MCF 10A (cell line): ENCODE data around the gene XBP1. TPM values are rescaled to one million over a fixed set of nuclear protein-coding genes. Genes with fewer than 3 reads are reported as not detected.
A peak's percentile ranks its signal among the peaks of the same experiment; 100 is the strongest.
"Not testable (repeated sequence)": the region's sequence is repeated elsewhere in the genome, so short reads cannot be mapped to it uniquely, and the experiment has no call there.

Experiments used
- BruUV-seq: library from RNA; stranded (reverse); fragments of 400-500 nt; replicated peaks from 2 replicates; lab custom pipeline; 2021; lab: Mats Ljungman, UMichigan
- CTCF ChIA-PET: fragments of 300-600 bp; sonication (Branson Sonifier 250); formaldehyde crosslinking; extraction: SDS; loops from one replicate; lab custom pipeline; 2021; ENCODE audit warnings: antibody characterized with exemption, inconsistent platforms; lab: Yijun Ruan, JAX
- POLR2A ChIA-PET: fragments of 300-600, 350-650 bp; sonication (Branson Sonifier 250); formaldehyde crosslinking; extraction: SDS; loops from one replicate; lab custom pipeline; 2020; ENCODE audit warnings: antibody characterized with exemption, inconsistent platforms; lab: Yijun Ruan, JAX
- DNase-seq: peaks from one replicate; pipeline ENCODE4 v3.0.0-alpha.2; 2018; ENCODE audit not compliant: unreplicated experiment
- H3K27ac Mint-ChIP-seq: one replicate; pipeline ENCODE4 v1.8.0; 2022; ENCODE audit warnings: mild to moderate bottlenecking, low read depth, mixed read lengths; ENCODE audit not compliant: unreplicated experiment
- H3K27me3 Mint-ChIP-seq: one replicate; pipeline ENCODE4 v1.8.0; 2022; ENCODE audit warnings: mixed read lengths; ENCODE audit not compliant: insufficient read depth, unreplicated experiment
- H3K36me3 Mint-ChIP-seq: one replicate; pipeline ENCODE4 v1.8.0; 2022; ENCODE audit warnings: mild to moderate bottlenecking, moderate library complexity, mixed read lengths; ENCODE audit not compliant: insufficient read depth, unreplicated experiment
- H3K4me1 Mint-ChIP-seq: one replicate; pipeline ENCODE4 v1.8.0; 2022; ENCODE audit warnings: mixed read lengths; ENCODE audit not compliant: insufficient read depth, unreplicated experiment
- H3K4me3 Mint-ChIP-seq: one replicate; pipeline ENCODE4 v1.8.0; 2022; ENCODE audit warnings: mild to moderate bottlenecking, moderate library complexity, mixed read lengths; ENCODE audit not compliant: unreplicated experiment
- H3K9me3 Mint-ChIP-seq: one replicate; pipeline ENCODE4 v1.8.0; 2022; ENCODE audit warnings: mixed read lengths; ENCODE audit not compliant: unreplicated experiment
- CTCF ChIP-seq: fragments of 200-600 bp; IDR thresholded peaks from one replicate; pipeline ENCODE4 v1.8.0; 2022; ENCODE audit warnings: antibody characterized with exemption, mild to moderate bottlenecking; ENCODE audit not compliant: unreplicated experiment
- intact Hi-C: fragments of 100-400 bp; cut with micrococcal nuclease; formaldehyde crosslinking; loops from 2 replicates; pipeline ENCODE4 v1.14.1; 2022
- total RNA-seq: library from RNA; stranded (reverse); gene quantifications from 2 replicates; pipeline ENCODE4 v1.2.3, GENCODE V29; 2022

The XBP1 gene
- total RNA-seq, 1 experiment from 2014 or later, result 429 TPM

GRCh38 chr22:28761449-28761755 lies 39.0 kb downstream of the XBP1 start:
- Mint-ChIP-seq H3K36me3 (peaks cover 5% of the 10 kb centered on the region), H3K27me3 (no peaks in the 10 kb centered on the region), H3K9me3 (no peaks in the 10 kb centered on the region), H3K27ac (no peak overlapping the region), H3K4me3 (no peak overlapping the region), H3K4me1 (no peaks in the 10 kb centered on the region)
- CTCF ChIA-PET, result interaction anchor here (0.7 kb wide), 1 partner anchor 11 kb away, joined by 3 read pairs; no protein-coding TSS in a partner anchor
- POLR2A ChIA-PET, result no interaction called here
- no peak for DNase-seq
- no peak for TF ChIP-seq CTCF
- no TSS peak for BruUV-seq
- intact Hi-C loops, result no loop called here

- DNase-seq, result no peak
- H3K27ac Mint-ChIP-seq, result no peak overlapping the region
- no peak for TF ChIP-seq CTCF
- H3K27me3 Mint-ChIP-seq, result no peaks in the 10 kb centered on the region
- BruUV-seq, result no TSS peak
- H3K9me3 Mint-ChIP-seq, result no peaks in the 10 kb centered on the region
- peaks cover 5% of the 10 kb centered on the region for H3K36me3 Mint-ChIP-seq
- ChIA-PET CTCF (no interaction called here), POLR2A (interaction anchor here (0.9 kb wide), 1 partner anchor 13 kb away, joined by 5 read pairs; the partner anchor contains the start of gene CCDC117)
- H3K4me1 Mint-ChIP-seq, result no peaks in the 10 kb centered on the region
- H3K4me3 Mint-ChIP-seq, result no peak overlapping the region
- intact Hi-C loops, result no loop called here
These were observed 40.4 kb downstream of the XBP1 start for GRCh38 chr22:28759861-28760560.

GRCh38 chr22:28754512-28754911 lies 45.9 kb downstream of the XBP1 start:
- DNase-seq, H3K4me1 Mint-ChIP-seq, BruUV-seq, CTCF ChIA-PET, intact Hi-C loops, H3K9me3 Mint-ChIP-seq, H3K27ac Mint-ChIP-seq, H3K4me3 Mint-ChIP-seq, H3K27me3 Mint-ChIP-seq: not testable (repeated sequence)
- POLR2A ChIA-PET, result interaction anchor here (0.8 to 1.5 kb wide), 3 partner anchors 10 to 19 kb away, joined by 3 to 6 read pairs (median 4); partner anchors contain the start of gene CCDC117
- H3K36me3 Mint-ChIP-seq, result peaks cover 22% of the 10 kb centered on the region

GRCh38 chr22:28750471-28750881 lies 49.9 kb downstream of the XBP1 start:
- Mint-ChIP-seq H3K27me3 (no peaks in the 10 kb centered on the region), H3K9me3 (no peaks in the 10 kb centered on the region), H3K36me3 (peaks cover 60% of the 10 kb centered on the region), H3K27ac (peak overlapping the region; percentile 46), H3K4me3 (no peak overlapping the region), H3K4me1 (peaks cover 6% of the 10 kb centered on the region)
- no peak for TF ChIP-seq CTCF
- CTCF ChIA-PET, result interaction anchor here (0.5 to 1.0 kb wide), 2 partner anchors 11 to 424 kb away, joined by 3 read pairs; no protein-coding TSS in a partner anchor
- peak; percentile 73 for DNase-seq
- no TSS peak for BruUV-seq
- intact Hi-C loops, result no loop called here
- POLR2A ChIA-PET, result interaction anchor here (0.6 to 2.4 kb wide), 4 partner anchors 9 to 697 kb away, joined by 3 to 6 read pairs (median 5); partner anchors contain the start of genes CCDC117, CHEK2, HSCB and XBP1

Other genes with a start within 250 kb of the XBP1 start
- gene TTC28, start 120.7 kb downstream of the XBP1 start, total RNA-seq, result not detected in 2 replicates
- 17.6 and 18.8 TPM in 2 replicates for gene CHEK2, start 58.7 kb downstream of the XBP1 start, total RNA-seq
- gene HSCB, start 58.5 kb downstream of the XBP1 start, total RNA-seq, result 19.3 and 24.7 TPM in 2 replicates
- 12.1 and 14.6 TPM in 2 replicates for gene CCDC117, start 27.9 kb downstream of the XBP1 start, total RNA-seq
- 7.1 and 7.9 TPM in 2 replicates for gene ZNRF3, start 83.0 kb upstream of the XBP1 start, total RNA-seq